ENCODE measurements around the gene MCC. TPM values are rescaled to one million over a fixed set of nuclear protein-coding genes. Genes with fewer than 3 reads are reported as not detected.
A peak's percentile ranks its signal among the peaks of the same experiment; 100 is the strongest.

MCC gene
- total and polyA plus RNA-seq, 2 donors from 2014 or later: 2.4 to 20.6 TPM

GRCh38 chr5:113053511-113053995, 434.7 kb downstream of the MCC start:
- no peak for FAIRE-seq

GRCh38 chr5:113052041-113052795, 436.0 kb downstream of the MCC start:
- Histone ChIP-seq H3K27me3 (ENCODE audit: control insufficient read depth, insufficient read depth, low read length) (no peaks in the 10 kb centered on the region), H3K9ac (ENCODE audit: low read length in 3 of 3) (no peak overlapping the region), H3K27ac (ENCODE audit: low read depth in 2 of 2, low read length in 2 of 2) (no peak overlapping the region), H3K36me3 (ENCODE audit: control insufficient read depth in 2 of 3, insufficient read depth in 3 of 3, low read length in 3 of 3) (peaks cover 0 to 3% (median 2%) of the 10 kb centered on the region in 3 donors), H3K9me3 (ENCODE audit: control insufficient read depth in 2 of 3, insufficient read depth in 1 of 3, low read length in 3 of 3) (no peaks in the 10 kb centered on the region), H3K4me3 (ENCODE audit: low read length in 3 of 3) (no peak overlapping the region), H3K4me1 (ENCODE audit: control insufficient read depth in 2 of 3, insufficient read depth in 2 of 3, low read depth in 1 of 3, low read length in 3 of 3) (peaks cover 0 to under 1% (median 0%) of the 10 kb centered on the region in 3 donors)
- no peak for TF ChIP-seq CTCF (IDR thresholded peaks at IDR 0.05; ENCODE audit: borderline replicate concordance, extremely low read depth, insufficient read depth)
- FAIRE-seq: no peak
- no peak for DNase-seq
- intact Hi-C loops (cut with DNase I): no loop called here

More at GRCh38 chr5:113053511-113053995, 434.7 kb downstream of the MCC start:
- H3K9ac ChIP-seq (ENCODE audit: low read length in 3 of 3): no peak overlapping the region
- H3K4me3 ChIP-seq (ENCODE audit: low read length in 3 of 3): no peak overlapping the region
- no peak overlapping the region for H3K27ac ChIP-seq (ENCODE audit: low read depth in 2 of 2, low read length in 2 of 2)
- no peak for DNase-seq
- H3K27me3 ChIP-seq (ENCODE audit: control insufficient read depth, insufficient read depth, low read length): no peaks in the 10 kb centered on the region
- no peaks in the 10 kb centered on the region for H3K4me1 ChIP-seq (ENCODE audit: control insufficient read depth in 2 of 3, insufficient read depth in 2 of 3, low read depth in 1 of 3, low read length in 3 of 3)
- H3K9me3 ChIP-seq (ENCODE audit: control insufficient read depth in 2 of 3, insufficient read depth in 1 of 3, low read length in 3 of 3): no peaks in the 10 kb centered on the region
- TF ChIP-seq CTCF (IDR thresholded peaks at IDR 0.05; ENCODE audit: borderline replicate concordance, extremely low read depth, insufficient read depth): no peak
- intact Hi-C loops (cut with DNase I): no loop called here
- H3K36me3 ChIP-seq (ENCODE audit: control insufficient read depth in 2 of 3, insufficient read depth in 3 of 3, low read length in 3 of 3): peaks cover 0 to 3% (median 2%) of the 10 kb centered on the region in 3 donors

DNA sequence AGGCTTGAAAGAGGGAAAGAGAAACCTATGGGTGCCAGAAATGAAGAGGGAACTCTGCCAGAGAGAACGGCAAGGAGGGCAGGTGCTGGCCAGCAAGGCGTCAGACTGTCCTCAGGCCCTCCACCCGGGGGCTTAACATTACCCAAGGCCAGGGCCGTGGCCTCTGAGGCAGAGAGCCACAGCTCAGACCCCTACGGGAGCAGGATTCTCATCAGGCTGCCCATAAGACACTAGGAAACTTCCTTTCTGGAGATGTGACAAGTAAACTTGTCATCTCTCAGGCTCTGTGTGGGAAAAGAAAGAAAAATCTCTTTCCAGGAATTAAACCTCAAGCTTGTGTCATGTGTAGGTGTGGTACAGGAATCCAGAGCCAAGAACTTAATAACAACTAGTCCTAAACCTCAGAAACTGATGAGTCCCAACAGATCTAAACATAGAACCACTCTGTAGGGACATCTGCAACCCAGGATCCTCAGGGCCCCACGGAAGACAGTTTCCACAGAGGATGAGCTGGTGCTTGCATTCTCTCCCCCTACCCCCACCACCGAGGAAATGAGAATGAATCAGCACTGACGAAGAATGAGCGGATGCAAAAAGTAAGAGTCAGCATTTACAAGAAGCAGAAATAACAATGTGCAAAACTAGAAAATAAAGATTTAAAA, 437.4 kb downstream of the MCC start:
- Histone ChIP-seq H3K27ac (ENCODE audit: low read depth in 2 of 2, low read length in 2 of 2) (peak overlapping the region in 1 of 2 donors; percentile 10), H3K4me3 (ENCODE audit: low read length in 3 of 3) (no peak overlapping the region), H3K27me3 (ENCODE audit: control insufficient read depth, insufficient read depth, low read length) (no peaks in the 10 kb centered on the region), H3K9ac (ENCODE audit: low read length in 3 of 3) (no peak overlapping the region), H3K9me3 (ENCODE audit: control insufficient read depth in 2 of 3, insufficient read depth in 1 of 3, low read length in 3 of 3) (no peaks in the 10 kb centered on the region), H3K36me3 (ENCODE audit: control insufficient read depth in 2 of 3, insufficient read depth in 3 of 3, low read length in 3 of 3) (peaks cover 0 to 3% (median 2%) of the 10 kb centered on the region in 3 donors), H3K4me1 (ENCODE audit: control insufficient read depth in 2 of 3, insufficient read depth in 2 of 3, low read depth in 1 of 3, low read length in 3 of 3) (peaks cover 0 to 3% (median 0%) of the 10 kb centered on the region in 3 donors)
- intact Hi-C loops (cut with DNase I): no loop called here
- no peak for TF ChIP-seq CTCF (IDR thresholded peaks at IDR 0.05; ENCODE audit: borderline replicate concordance, extremely low read depth, insufficient read depth)
- FAIRE-seq (no peak), DNase-seq (peak in 1 of 5 donors; percentile 61)

Measured in kidney (tissue), 14 donors.